MM.1S (cell line): ENCODE data around the gene ZCCHC24.

Source experiments
- CTCF ChIP-seq: fragments of 300-600 bp; sonication (generic); IDR thresholded peaks from 2 replicates; pipeline ENCODE4 v1.5.1; 2016; ENCODE audit warnings: antibody characterized with exemption, low read length, mixed read lengths
- EZH2phosphoT487 ChIP-seq: fragments of 300-600 bp; sonication (generic); IDR thresholded peaks from 2 replicates; pipeline ENCODE4 v1.6.1; 2018; ENCODE audit warnings: antibody characterized with exemption, low read length

- no peak for TF ChIP-seq CTCF
- TF ChIP-seq EZH2phosphoT487 = no peak
These were observed 60.5 kb downstream of the ZCCHC24 start for GRCh38 chr10:79384773-79385391.
